Measurements from ENCODE around the gene HSD17B10. TPM values are rescaled to one million over a fixed set of nuclear protein-coding genes. Genes with fewer than 3 reads are reported as not detected.

HSD17B10 gene
- total and polyA plus RNA-seq, 2 of the 13 experiments (the other 11 are each of a cell fraction or from before 2014, with no cell fraction given) = 68.7 to 84.7 TPM

DNA sequence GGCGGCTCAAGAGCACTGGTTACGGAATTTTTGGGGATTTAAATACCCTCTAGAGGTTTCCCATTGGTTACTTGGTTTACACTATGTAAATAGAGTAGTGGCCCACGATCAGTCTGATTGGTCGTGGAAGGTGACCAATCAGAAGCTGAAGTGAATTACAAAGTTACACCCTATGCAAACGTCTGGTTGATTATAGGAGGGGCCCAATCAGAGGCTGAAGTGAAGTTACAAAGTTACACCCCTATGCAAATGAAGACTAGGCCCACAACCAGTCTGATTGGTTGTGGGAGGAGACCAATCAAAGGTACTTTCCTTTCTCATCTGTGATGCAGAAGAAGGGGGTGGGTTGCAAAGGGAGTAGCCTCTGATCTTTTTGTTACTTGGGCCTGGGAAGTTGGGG, 45.1 kb upstream of the HSD17B10 start:
- Histone ChIP-seq H3K4me2 (ENCODE audit: low read depth, low read length) (no peak overlapping the region), H2AFZ (ENCODE audit: low read length) (no peak overlapping the region), H3K27me3 (ENCODE audit: control insufficient read depth in 1 of 2, insufficient read depth in 2 of 2, low read length in 2 of 2) (no peaks in the 10 kb centered on the region), H3K79me2 (ENCODE audit: insufficient read depth, low read length) (no peaks in the 10 kb centered on the region), H3K9ac (ENCODE audit: insufficient read depth, low read depth, low read length) (no peak overlapping the region), H3K9me3 (ENCODE audit: low read length) (no peaks in the 10 kb centered on the region), H3K36me3 (replicated peaks in 1 of 2; ENCODE audit: control insufficient read depth in 1 of 2, insufficient read depth in 2 of 2, low read length in 2 of 2) (no peaks in the 10 kb centered on the region), H3K4me3 (replicated peaks in 1 of 3; ENCODE audit: insufficient read depth in 1 of 3, low read depth in 2 of 3, low read length in 3 of 3) (no peak overlapping the region), H4K20me1 (ENCODE audit: insufficient read depth, low read length) (no peaks in the 10 kb centered on the region), H3K27ac (ENCODE audit: extremely low read length, insufficient read depth, low read length) (no peak overlapping the region), H3K4me1 (ENCODE audit: insufficient read depth, low read length) (no peaks in the 10 kb centered on the region)
- no peak for FAIRE-seq
- intact Hi-C loops (cut with micrococcal nuclease; ENCODE audit: unreplicated experiment) (no loop called here), in situ Hi-C loops (cut with HindIII; ENCODE audit: extremely low pct_ligation_motif_present, low pct_unique_long_range_greater_than_20kb) (no loop called here)
- no peak for DNase-seq (ENCODE audit: low spot score)
- POLR2A ChIA-PET = no interaction called here
- 48% methylated on average over 3 of the region's 5 CpGs for WGBS (ENCODE audit: low lambda C conversion rate)
- ATAC-seq = no peak
- TF ChIP-seq, protein P1, sequence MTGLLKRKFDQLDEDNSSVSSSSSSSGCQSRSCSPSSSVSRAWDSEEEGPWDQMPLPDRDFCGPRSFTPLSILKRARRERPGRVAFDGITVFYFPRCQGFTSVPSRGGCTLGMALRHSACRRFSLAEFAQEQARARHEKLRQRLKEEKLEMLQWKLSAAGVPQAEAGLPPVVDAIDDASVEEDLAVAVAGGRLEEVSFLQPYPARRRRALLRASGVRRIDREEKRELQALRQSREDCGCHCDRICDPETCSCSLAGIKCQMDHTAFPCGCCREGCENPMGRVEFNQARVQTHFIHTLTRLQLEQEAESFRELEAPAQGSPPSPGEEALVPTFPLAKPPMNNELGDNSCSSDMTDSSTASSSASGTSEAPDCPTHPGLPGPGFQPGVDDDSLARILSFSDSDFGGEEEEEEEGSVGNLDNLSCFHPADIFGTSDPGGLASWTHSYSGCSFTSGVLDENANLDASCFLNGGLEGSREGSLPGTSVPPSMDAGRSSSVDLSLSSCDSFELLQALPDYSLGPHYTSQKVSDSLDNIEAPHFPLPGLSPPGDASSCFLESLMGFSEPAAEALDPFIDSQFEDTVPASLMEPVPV (CRISPR knock-in tag; IDR thresholded peaks at IDR 0.05) = no peak
- TF ChIP-seq HCFC1 (IDR thresholded peaks at IDR 0.05; ENCODE audit: low read depth, low read length) (no peak), PAX8 (CRISPR knock-in tag; IDR thresholded peaks at IDR 0.05; ENCODE audit: borderline replicate concordance) (no peak), FOXM1 (CRISPR knock-in tag; IDR thresholded peaks at IDR 0.05) (no peak), SIN3A (IDR thresholded peaks at IDR 0.05; ENCODE audit: borderline replicate concordance, low read depth, low read length) (no peak), GLI4 (CRISPR knock-in tag; IDR thresholded peaks at IDR 0.05; ENCODE audit: borderline replicate concordance) (no peak), ZNF484 (CRISPR knock-in tag; IDR thresholded peaks at IDR 0.05; ENCODE audit: borderline replicate concordance, low read depth) (no peak), ZNF883 (CRISPR knock-in tag; IDR thresholded peaks at IDR 0.05; ENCODE audit: not compliant biosample characterization) (no peak), IKZF1 (IDR thresholded peaks at IDR 0.05) (no peak), ZNF644 (CRISPR knock-in tag; IDR thresholded peaks at IDR 0.05; ENCODE audit: low read depth) (no peak), NCOA2 (CRISPR knock-in tag; IDR thresholded peaks at IDR 0.05) (no peak), KLF15 (CRISPR knock-in tag; IDR thresholded peaks at IDR 0.05; ENCODE audit: borderline replicate concordance) (no peak), ZNF530 (CRISPR knock-in tag; IDR thresholded peaks at IDR 0.05; ENCODE audit: low read depth) (no peak), TBX2 (CRISPR knock-in tag; IDR thresholded peaks at IDR 0.05; ENCODE audit: borderline replicate concordance) (no peak), ZNF564 (CRISPR knock-in tag; IDR thresholded peaks at IDR 0.05) (no peak), DNMT1 (CRISPR knock-in tag; IDR thresholded peaks at IDR 0.05) (no peak)
- TF ChIP-seq, protein P2, sequence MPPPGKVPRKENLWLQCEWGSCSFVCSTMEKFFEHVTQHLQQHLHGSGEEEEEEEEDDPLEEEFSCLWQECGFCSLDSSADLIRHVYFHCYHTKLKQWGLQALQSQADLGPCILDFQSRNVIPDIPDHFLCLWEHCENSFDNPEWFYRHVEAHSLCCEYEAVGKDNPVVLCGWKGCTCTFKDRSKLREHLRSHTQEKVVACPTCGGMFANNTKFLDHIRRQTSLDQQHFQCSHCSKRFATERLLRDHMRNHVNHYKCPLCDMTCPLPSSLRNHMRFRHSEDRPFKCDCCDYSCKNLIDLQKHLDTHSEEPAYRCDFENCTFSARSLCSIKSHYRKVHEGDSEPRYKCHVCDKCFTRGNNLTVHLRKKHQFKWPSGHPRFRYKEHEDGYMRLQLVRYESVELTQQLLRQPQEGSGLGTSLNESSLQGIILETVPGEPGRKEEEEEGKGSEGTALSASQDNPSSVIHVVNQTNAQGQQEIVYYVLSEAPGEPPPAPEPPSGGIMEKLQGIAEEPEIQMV (CRISPR knock-in tag; IDR thresholded peaks at IDR 0.05; ENCODE audit: low read depth) = no peak
- TF ChIP-seq, protein P3, sequence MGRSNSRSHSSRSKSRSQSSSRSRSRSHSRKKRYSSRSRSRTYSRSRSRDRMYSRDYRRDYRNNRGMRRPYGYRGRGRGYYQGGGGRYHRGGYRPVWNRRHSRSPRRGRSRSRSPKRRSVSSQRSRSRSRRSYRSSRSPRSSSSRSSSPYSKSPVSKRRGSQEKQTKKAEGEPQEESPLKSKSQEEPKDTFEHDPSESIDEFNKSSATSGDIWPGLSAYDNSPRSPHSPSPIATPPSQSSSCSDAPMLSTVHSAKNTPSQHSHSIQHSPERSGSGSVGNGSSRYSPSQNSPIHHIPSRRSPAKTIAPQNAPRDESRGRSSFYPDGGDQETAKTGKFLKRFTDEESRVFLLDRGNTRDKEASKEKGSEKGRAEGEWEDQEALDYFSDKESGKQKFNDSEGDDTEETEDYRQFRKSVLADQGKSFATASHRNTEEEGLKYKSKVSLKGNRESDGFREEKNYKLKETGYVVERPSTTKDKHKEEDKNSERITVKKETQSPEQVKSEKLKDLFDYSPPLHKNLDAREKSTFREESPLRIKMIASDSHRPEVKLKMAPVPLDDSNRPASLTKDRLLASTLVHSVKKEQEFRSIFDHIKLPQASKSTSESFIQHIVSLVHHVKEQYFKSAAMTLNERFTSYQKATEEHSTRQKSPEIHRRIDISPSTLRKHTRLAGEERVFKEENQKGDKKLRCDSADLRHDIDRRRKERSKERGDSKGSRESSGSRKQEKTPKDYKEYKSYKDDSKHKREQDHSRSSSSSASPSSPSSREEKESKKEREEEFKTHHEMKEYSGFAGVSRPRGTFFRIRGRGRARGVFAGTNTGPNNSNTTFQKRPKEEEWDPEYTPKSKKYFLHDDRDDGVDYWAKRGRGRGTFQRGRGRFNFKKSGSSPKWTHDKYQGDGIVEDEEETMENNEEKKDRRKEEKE (IDR thresholded peaks at IDR 0.05) = no peak
- CTCF ChIA-PET (ENCODE audit: low intra/inter-chr PET ratio, low total read pairs) = no interaction called here
- BruUV-seq (replicated peaks) = no TSS peak

Data from HepG2 (cell line).